Ovary (tissue), 3 donors: ENCODE data around the gene EPN3.

ENCODE experiments used
- EP300 ChIP-seq: sonication (generic); formaldehyde crosslinking; IDR thresholded peaks from one replicate; pipeline ENCODE4 v1.6.1; 2017; ENCODE audit warnings: antibody characterized with exemption
- POLR2A ChIP-seq: fragments of 450-650 bp; IDR thresholded peaks from one replicate; pipeline ENCODE4 v1.6.1; 2017; ENCODE audit warnings: antibody characterized with exemption, mild to moderate bottlenecking, moderate library complexity
- TF ChIP-seq, protein P1 (sequence below), 3 donors: fragments of 450-650 bp in 2 of 3; fragments of 200-600 bp in 1 of 3; IDR thresholded peaks; one replicate each; pipeline versions ENCODE4 v1.5.1 to v1.8.0; 2016 to 2022; ENCODE audit warnings: antibody characterized with exemption in 3 of 3, mild to moderate bottlenecking in 1 of 3
- donor health status: DM: no; HTN: no; CAD: no.

DNA sequence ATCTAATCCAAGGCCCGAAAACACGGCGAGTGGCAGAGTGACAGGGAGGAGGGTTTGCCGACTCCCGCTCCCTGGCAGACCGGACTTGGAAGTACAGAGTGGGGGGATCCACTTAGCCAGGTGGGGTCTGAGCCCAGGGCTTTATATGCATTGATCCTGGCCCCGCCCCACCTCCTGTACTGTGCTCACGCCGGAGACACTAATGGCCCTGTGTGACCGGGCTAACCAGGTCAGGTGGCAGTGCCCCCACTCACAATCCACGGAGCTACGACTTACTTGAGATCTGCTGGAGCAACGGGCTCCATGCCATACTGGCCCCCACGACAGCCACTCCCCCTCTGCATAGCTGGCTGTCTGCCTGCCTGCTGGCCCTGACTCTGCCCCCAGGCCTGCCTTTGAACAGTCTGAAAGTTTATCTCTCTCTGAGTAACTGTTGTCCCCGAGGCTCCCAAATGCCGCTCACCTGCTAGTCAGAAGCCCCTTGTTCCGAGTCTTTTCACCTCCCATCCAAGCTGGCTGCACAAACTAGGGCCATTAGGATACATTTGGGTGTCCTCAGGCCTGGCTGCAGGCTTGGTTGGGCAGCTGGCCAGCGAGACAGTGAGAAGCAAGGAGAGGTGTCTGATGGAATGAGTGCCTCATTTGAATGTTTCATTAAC is 56.0 kb downstream of the EPN3 start:
- TF ChIP-seq, protein P1, sequence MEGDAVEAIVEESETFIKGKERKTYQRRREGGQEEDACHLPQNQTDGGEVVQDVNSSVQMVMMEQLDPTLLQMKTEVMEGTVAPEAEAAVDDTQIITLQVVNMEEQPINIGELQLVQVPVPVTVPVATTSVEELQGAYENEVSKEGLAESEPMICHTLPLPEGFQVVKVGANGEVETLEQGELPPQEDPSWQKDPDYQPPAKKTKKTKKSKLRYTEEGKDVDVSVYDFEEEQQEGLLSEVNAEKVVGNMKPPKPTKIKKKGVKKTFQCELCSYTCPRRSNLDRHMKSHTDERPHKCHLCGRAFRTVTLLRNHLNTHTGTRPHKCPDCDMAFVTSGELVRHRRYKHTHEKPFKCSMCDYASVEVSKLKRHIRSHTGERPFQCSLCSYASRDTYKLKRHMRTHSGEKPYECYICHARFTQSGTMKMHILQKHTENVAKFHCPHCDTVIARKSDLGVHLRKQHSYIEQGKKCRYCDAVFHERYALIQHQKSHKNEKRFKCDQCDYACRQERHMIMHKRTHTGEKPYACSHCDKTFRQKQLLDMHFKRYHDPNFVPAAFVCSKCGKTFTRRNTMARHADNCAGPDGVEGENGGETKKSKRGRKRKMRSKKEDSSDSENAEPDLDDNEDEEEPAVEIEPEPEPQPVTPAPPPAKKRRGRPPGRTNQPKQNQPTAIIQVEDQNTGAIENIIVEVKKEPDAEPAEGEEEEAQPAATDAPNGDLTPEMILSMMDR (IDR thresholded peaks at IDR 0.05): no peak
- TF ChIP-seq POLR2A (no peak), EP300 (no peak)
